ENCODE results near the gene CORO1C.

Gene CORO1C

DNA sequence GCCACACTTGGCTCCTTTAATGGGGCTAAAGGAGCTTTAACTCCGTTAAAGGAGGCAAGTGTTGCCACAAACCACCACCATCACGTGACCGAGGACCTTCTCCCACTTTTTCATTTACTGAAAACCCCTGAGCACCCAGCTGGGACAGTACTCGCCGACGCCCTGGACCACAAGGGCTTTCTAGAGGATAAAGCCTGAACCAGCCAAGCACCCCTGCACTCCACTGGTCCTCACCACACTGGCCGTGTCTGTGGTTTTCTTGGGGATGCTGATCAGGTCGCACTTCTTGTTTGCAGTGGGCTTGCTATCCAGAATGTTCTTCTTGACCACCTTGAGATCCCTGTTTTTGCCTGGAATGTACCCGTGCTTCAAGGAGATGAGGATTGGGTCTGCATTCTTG lies 82.9 kb downstream of the CORO1C start:
- DNase-seq (ENCODE audit: low read depth, low spot score): no peak

GRCh38 chr12:108647585-108648287 lies 83.6 kb downstream of the CORO1C start:
- no peak for DNase-seq (ENCODE audit: low read depth, low spot score)

- no peak for DNase-seq (ENCODE audit: low read depth, low spot score)
Measured at GRCh38 chr12:108646600-108647579, 84.4 kb downstream of the CORO1C start.

- no peak for DNase-seq (ENCODE audit: low read depth, low spot score)
Measured at GRCh38 chr12:108645686-108646599, 85.4 kb downstream of the CORO1C start.

GRCh38 chr12:108644811-108645120 lies 86.6 kb downstream of the CORO1C start:
- no peak for DNase-seq (ENCODE audit: low read depth, low spot score)

DNA sequence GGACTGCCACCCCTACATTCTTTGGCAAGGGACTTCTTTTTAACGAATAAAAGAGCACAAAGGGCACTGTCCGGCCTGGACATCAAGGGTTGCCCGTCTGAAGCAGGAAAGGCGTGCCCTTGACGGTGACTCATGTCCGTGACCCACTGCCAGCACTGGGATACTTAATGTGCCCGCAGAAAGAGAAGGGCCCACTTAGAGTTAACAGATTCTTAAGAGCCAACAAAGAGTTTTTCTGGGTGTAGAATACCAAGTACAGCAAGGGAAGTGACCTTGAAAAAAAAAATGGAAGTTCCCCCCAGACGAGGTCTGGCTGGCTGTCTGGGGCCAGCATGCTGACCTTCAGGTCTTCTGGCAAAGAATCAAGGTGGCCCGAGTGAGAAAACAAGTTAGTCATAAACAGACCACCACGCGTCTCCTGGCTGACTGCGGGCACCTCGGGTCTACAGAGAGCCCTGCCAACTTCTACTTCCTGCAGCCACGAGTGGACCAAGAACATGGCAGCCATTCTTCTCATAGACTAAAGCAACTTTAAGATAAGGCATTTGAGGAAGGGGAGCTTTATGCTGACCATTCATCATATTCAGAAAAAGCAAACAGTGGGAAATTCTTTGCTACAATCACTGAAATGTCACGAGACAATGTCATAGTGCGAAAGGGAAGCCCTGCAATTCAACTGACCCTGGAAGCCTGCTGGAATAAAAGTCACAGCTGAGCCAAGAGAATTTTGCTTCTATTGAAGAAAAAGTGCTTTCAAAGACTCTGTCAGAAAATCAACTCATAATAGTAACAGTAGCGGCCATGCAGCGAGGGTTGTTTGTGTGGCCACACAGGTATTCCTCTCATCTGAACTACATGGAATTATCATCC lies 87.1 kb downstream of the CORO1C start:
- DNase-seq (ENCODE audit: low read depth, low spot score): no peak

DNA sequence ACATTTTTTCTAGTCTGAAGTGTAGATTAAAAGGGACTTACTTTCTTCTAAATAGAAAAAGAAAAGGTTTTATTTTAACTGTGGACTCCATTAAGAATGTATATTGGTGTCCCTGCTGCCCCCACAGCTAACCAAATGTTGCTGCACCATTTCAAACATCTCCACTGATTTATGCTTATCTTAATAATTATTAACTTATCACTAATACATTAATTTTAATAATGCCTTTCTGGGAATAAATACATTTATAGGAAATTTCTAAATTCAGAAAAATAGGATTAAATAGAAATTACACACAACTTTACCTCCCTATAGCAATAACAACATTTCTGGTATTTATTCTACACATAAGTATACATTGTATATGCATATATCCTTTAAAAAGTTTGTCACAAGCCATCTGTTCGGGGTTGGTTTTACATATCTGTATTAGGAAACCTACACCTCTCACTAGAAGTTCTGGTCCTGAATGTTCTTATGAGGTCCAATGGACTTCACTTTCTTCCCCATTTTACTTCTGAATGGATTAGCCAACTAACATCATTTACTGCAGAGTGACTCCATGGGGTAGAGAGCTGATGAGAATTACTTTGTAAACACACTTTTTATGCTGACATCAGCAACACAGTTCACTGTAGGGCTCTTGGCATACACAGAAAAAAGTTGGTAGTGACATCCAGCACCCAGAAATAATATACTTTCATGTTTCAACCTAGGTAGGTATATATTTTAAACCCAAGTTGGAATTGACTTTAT lies 88.2 kb downstream of the CORO1C start:
- DNase-seq (ENCODE audit: low read depth, low spot score): no peak

DNA sequence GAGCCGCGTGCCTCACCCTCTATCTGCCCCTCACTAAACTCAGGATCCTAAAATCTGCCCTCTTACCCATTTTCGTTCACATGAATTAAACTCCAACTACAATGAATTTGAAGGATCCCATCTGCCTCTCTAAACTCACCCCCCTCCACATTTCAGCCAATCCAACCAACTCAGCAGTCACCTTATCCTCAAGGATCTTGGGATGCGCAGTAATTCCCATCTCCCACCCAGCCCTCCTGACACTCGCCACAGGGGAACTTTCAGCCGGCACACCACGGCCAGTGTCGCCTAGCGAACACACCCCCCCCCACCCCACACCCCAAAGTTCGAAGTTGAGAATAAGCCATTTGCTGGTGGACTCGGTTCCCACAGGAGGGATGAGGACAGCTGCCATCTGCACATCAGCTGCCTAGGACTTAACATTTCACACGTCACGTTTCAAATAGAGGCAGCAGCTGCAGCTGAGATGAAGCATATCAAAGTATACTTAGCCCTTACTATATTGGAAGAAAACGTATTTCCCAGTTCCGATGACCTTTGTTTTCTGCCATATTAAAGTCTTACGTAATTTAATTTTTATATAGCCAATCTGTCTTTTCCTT lies 88.9 kb downstream of the CORO1C start:
- no peak for DNase-seq (ENCODE audit: low read depth, low spot score)

- no peak for DNase-seq (ENCODE audit: low read depth, low spot score)
Measured at GRCh38 chr12:108641446-108642268, 89.7 kb downstream of the CORO1C start.

DNA sequence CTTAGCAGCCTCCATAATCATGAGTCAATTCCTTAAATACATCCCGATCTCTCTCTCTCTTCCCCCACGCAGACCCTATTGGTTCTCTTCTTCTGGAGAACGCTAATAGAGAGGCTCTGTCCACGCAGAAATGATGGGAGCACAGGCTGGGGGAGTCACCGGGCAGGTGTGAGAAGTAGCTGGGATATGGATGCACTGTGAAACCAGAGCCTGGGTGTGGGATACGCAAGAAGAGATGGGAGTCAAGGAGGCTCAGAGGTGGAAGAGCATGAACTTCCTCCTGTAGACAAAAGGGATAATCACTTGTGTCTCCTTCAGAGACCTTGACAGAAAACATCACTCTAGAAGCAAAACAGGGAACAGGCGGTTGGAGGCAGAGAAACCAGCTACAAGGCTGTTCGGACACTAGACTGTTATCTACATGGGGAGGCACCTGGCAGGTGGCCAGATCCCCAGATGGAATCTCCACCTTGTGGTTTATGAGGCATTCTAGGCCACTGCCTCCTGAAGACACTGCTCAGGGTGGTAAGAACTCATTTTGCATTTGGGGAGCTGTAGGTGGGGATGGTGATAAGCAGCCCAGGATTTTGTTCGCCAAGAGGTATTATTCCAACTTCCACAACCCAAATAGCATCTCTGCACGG lies 90.4 kb downstream of the CORO1C start:
- no peak for DNase-seq (ENCODE audit: low read depth, low spot score)

GRCh38 chr12:108638997-108639822 lies 92.1 kb downstream of the CORO1C start:
- DNase-seq (ENCODE audit: low read depth, low spot score): no peak

DNA sequence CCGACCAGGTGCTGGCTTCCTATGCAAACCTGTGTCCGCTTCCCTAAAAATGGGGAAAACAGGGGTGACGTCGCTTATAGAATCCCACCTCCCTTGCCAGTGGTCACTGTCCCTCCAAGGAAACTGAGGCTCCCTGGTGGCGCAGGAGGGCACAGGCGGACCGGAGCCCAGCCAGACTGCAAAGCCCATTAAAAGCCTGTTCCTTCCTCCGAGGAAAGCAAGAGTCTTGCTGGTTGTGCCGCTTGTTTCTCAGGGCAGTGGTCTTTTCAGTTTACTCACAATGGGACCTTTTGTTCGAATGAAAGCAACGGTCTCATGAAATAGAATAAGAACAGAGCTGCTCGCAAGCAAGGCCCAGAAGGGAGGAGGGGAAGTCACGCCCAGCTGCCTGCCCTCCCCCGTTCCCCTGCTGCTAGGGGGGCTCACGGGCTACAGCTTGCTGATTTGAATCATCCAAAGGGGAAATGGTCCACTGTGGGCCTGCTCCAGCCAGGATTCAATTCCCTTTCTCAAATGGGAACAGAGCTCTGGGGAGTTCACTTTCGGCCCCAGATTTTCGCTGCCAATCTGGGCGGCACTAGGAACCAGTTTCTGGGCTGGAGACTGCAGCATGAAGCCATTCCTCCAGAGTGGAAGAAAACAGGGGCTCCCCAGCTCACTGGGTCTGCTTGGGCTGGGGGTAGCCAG lies 93.0 kb downstream of the CORO1C start:
- DNase-seq (ENCODE audit: low read depth, low spot score): peak; percentile 79

DNA sequence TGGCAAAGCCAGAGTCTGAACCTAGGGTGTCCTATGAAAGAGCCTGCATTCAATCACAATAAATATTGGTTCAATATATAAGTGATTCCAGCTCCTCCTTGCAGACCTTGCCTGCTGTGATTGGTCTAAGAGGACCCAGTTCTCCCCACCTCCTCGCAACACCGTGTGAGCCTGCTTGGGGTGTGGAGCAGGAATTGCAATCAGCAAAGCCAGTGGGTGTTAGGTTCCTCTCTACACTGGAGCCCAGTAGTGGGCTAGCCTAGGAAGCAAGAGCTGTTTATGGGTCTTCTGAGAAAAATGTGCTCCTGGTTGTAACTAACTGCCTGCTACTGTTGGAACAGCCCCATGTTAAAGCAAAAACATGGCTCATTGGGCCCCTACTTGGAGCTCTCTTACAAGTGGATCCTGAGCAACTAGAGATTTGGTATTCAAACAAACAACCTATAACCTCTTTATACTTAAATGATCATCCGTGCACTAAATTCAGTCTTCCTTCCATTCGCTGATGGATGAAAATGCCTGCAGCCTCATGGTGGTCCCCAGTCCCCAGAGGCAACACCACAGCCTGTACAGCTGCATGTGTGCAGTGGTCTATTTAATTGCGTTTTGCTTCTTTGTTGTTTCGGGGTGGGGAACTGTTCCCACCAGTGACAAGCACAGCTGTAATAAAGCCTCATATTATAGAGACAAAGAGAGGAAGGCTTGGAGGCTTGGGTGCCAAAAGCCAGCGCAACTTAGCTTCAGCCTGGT lies 93.9 kb downstream of the CORO1C start:
- no peak for DNase-seq (ENCODE audit: low read depth, low spot score)

DNA sequence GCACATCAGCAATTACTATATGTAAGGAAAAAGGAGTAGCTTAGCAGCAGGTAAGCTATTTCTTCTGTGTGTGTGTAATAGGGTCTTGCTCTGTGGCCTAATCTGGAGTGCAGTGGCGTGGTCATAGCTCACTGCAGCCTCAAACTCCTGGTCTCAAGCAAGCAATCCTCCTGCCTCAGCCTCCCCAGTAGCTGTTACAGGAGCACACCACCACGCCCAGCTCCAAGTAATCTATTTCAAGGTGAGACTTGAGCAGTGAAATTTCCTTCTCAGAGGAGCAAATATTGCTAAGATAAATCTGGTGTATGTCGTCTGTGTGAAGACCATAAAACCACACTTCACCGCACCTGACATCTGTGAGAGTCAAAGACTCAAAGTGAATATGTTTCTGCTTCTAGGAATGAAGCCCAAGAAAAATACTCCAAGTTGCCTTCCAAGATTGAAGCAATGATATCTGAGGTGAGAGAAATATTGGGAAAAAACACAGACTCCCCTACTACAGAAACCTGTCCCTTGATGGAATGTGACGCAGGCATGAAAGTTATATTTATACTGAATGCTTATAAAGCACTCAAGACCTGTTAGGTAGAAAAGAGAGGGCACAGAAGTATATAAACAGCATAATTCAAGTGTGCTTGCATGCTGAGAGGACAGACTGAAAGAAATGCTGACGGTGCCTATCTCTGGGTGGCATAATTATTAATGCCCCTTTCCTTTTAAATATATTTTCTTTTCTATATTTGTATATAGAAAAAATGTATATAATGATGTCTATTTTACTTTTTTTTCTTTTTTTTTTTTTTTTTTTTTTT lies 95.1 kb downstream of the CORO1C start:
- no peak for DNase-seq (ENCODE audit: low read depth, low spot score)

Data from ELF-1 (cell line).